Fibroblast of villous mesenchyme (primary cell): ENCODE data around the gene NTM. TPM values are rescaled to one million over a fixed set of nuclear protein-coding genes. Genes with fewer than 3 reads are reported as not detected.

Source experiments
- DNase-seq: peaks from one replicate; pipeline ENCODE4 v3.0.0-alpha.2; 2010; ENCODE audit warnings: low read depth
- H3K4me3 ChIP-seq: 2 replicates; pipeline ENCODE4 v1.5.1; 2011; ENCODE audit warnings: low read depth, mild to moderate bottlenecking, low read length
- total RNA-seq: library from RNA; depleted of rRNA; stranded (reverse); fragments of >200 nt; gene quantifications from 2 replicates; pipeline ENCODE4 v1.2.3, GENCODE V29; 2012
- TF ChIP-seq, protein P1 (sequence below): IDR thresholded peaks from 2 replicates; pipeline ENCODE4 v1.5.1; 2012; ENCODE audit warnings: low read depth, mild to moderate bottlenecking, low read length; ENCODE audit not compliant: insufficient read depth

Gene NTM
- total RNA-seq, 1 donor: 7.3 TPM

DNA sequence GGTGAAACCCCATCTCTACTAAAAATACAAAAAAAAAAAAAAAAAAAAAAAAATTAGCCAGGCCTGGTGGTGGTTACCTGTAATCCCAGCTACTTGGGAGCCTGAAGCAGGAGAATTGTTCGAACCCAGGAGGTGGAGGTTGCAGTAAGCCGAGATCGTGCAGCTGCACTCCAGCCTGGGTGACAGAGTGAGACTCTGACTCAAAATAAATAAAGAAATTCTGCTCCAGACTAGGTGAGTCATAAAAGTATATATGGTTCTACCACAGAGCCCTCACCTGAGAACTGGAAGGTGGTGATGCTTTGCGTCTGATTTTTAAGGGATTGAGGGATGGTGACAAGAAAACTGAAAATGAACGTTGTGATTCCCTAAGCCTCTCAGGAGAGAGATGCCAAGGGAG lies 58.4 kb downstream of the NTM start:
- H3K4me3 ChIP-seq: no peak overlapping the region
- no peak for DNase-seq
- TF ChIP-seq, protein P1, sequence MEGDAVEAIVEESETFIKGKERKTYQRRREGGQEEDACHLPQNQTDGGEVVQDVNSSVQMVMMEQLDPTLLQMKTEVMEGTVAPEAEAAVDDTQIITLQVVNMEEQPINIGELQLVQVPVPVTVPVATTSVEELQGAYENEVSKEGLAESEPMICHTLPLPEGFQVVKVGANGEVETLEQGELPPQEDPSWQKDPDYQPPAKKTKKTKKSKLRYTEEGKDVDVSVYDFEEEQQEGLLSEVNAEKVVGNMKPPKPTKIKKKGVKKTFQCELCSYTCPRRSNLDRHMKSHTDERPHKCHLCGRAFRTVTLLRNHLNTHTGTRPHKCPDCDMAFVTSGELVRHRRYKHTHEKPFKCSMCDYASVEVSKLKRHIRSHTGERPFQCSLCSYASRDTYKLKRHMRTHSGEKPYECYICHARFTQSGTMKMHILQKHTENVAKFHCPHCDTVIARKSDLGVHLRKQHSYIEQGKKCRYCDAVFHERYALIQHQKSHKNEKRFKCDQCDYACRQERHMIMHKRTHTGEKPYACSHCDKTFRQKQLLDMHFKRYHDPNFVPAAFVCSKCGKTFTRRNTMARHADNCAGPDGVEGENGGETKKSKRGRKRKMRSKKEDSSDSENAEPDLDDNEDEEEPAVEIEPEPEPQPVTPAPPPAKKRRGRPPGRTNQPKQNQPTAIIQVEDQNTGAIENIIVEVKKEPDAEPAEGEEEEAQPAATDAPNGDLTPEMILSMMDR: no peak

DNA sequence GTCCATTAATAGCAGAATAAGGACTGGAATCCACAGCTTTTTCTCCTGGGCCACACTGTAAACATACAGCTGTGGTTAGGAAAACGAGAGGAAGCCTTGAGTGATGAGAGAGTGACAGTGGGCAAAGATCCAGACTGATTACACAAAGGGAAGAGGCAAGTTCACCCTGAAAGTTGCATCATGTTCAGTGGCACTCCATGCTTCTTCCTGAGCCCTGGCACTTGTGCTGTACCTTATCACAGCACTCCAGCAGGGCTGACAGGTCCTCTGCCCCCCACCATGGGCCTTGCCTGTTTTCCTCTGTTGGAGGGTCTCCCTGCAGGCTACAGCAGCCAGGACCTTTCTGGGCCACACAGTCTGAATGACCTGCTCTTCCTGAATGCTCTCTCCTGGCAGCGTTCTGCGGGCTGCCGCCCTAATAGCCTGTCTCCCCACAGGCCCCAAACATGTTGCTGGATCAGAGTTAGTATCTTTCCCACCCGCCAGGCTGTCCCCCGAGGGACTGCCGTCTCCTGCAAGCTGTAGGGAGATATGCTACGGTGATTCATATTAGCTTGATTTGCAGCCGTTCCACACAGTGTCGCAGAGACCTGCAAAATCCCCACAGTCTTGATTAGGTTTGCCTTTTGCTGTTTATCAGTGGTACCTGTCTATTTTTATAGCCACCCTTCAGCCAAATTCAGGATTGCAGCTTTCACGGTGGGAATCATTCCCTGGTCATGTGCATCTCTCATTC lies 60.2 kb downstream of the NTM start:
- TF ChIP-seq, protein P1: no peak
- no peak overlapping the region for H3K4me3 ChIP-seq
- DNase-seq: no peak

DNA sequence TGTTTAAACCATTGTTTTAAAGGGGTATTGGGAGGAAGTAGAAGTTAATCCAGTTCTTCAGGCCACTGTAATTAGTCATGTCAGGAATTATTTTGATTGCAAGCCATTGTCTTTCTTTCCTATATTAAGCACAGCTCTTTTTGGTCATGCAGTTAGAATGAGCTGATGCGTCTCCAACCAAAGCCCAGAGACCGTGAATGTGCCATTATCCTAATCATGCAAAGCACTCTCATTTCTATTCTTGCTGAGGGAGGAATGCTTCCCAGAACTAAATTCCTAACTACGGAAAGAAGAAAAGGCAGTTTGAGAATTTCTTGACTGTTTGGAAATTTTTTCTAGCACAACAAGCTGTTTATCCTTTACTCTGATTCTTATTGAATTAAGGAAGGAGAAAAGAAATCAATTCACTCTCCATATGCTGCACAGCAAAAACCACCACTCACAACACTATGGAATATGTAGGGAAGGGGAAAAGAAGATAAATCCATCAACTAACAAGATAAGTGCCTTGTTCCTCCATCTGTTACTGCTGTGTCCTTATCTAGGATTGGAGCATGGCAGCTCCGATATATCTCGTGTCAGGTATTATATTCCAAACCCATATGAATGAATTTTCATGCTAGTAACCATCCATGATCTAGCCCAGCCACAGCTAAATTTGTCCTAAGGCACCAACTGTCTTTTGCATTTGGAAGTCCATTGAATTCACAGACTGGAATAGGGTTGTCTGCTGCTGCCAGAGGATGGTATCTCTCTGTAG lies 70.8 kb downstream of the NTM start:
- TF ChIP-seq, protein P1: no peak
- DNase-seq: no peak

DNA sequence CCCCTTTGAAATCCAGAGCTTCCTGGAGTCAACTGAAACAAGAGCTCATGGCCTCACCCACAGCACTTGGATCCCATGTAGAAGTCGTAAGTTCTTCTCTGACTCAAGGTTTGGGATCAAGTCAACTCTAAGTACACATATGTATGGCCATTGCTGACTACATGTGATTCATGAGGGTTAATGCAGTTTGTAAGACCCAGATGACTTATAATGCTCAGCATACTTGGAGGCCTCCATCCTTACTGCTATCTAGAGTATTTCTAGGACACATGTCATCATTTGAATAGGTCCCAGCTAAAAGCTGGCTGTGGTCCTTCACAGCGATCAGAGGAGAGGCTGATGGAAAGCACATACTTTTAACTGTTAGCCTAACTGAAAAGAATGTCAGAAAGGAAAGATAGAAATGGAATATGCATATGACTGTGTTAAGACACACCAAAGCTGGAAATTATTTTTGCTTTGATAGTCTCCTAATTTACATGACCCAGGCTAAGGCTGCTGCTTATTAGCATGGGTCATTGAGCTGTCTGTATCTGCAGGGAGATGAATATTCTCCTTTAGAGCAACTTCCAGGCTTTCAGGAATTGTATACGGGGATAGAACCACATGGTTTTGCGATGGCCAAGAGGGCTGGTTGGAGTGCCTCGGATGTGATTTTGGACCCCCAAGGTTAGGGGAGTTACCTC lies 76.3 kb downstream of the NTM start:
- H3K4me3 ChIP-seq: no peak overlapping the region
- no peak for DNase-seq
- TF ChIP-seq, protein P1: no peak

More for the DNA sequence above, 70.8 kb downstream of the NTM start:
- no peak overlapping the region for H3K4me3 ChIP-seq

DNA sequence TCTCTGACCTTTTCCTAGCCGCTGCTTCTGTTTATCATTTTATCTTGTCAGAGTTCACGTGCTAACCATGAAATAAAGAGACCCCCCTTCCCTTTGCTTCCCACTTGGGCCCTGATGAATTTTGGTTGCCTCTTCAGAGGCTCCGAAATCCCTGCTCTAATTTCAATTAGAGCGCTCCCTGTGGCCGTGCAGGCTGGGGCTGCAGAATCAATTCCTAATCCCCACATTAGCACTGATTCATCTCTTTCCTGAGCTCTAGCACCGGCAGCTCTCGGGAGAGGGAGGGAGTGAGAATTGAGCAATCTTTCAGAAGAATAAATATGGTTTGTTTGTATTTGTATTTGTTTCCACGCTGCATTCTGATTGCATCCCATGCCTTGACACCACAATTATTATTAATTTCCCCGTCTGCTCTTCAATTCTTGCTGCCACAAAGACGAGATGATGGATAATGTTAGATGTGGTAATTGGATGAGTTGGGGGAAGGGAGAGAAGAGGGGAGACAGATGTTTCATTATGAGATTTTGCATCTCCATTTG lies 76.9 kb downstream of the NTM start:
- no peak for DNase-seq
- no peak overlapping the region for H3K4me3 ChIP-seq
- TF ChIP-seq, protein P1: no peak

DNA sequence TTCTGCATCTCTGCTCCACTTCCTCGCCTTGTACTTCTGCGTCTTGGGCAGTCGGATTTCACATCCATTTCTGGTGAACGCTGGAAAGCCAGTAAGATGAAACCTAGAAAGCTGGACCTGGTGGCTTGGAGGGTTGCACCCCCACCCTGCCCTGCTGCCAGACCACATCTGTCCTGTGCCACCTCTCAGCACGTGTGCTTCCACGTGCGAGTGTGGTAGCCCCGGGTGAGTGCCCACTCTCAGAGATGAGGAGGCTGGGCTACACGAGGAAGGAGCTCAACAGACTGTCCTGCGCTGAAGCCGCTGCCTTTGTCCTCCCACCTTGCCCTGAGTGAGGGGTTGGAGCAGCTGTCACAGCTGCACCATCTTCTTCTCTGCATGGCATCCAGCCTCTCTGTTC lies 77.5 kb downstream of the NTM start:
- DNase-seq: no peak
- no peak overlapping the region for H3K4me3 ChIP-seq
- TF ChIP-seq, protein P1: no peak
